HuH-7 (cell line): ENCODE results near the gene CCN2.
"Not testable (repeated sequence)": the region's sequence is repeated elsewhere in the genome, so short reads cannot be mapped to it uniquely, and the experiment has no call there.

ENCODE experiments used
- DNase-seq: peaks from one replicate; pipeline ENCODE4 v3.0.0; 2011; ENCODE audit warnings: low spot score

The CCN2 gene

DNA sequence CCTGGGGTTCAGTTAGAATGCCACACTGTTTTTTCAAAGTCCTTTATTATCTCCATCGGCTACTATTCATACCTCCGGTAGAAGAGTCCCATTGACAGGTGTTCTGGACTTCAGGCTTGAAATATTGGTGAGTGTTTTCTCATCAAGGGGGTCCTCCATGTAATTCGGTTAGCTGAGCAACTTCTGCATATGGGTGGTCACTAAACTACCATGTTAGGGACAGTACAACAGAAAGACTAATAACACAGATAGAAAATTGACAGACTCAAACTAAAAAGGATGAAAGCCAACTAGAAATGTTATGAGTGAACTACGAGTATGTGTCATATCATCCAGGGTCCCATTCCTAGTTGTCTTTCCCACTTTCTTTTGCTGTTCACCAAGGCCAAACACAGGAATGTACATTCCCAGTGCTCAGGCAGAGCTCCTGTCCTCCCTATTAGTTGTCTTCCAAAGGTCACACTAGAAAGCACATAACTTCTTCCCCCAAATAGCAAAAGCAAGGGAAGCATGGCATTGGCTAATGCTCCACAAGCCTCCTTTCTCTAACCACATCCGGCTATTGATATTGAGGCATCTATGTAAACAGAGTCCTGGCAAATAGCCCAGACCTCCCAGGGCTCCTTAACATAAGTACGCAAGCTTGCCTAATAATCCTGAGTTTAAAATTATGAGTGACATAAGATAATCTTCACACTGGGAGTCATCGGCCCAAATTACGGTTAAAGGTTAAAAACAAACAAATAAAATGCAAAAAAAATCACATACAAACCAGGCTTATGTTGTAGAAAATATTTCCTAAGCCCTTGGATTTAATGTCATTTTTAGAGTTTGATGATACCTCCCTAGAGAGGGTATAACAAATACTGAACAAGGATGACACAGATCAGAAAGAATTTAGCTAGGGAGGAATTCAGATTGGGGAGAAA, 13.2 kb downstream of the CCN2 start:
- DNase-seq, result no peak

DNA sequence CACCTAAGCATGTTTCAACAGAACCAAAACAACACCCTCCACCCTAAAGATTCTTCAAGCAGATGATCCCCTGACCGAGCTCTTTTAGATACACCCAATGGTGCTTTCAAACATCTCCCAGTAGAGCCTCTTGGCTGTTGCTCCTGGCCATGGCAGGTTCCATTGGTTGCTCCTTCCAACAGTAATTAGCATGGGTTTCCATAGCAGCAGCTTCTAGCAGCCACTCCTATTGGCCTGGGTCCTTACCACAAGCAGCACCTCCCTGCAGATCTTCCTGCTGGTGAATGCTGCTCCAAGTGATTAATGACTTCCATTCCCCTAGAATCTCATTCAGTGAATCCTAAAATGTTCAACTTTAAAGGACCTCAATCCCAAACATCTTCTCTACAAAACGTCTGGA, 13.9 kb downstream of the CCN2 start:
- no peak for DNase-seq

- no peak for DNase-seq
Observed at GRCh38 chr6:131936156-131936555, 15.0 kb downstream of the CCN2 start.

GRCh38 chr6:131931063-131931750, 20.0 kb downstream of the CCN2 start:
- no peak for DNase-seq

DNA sequence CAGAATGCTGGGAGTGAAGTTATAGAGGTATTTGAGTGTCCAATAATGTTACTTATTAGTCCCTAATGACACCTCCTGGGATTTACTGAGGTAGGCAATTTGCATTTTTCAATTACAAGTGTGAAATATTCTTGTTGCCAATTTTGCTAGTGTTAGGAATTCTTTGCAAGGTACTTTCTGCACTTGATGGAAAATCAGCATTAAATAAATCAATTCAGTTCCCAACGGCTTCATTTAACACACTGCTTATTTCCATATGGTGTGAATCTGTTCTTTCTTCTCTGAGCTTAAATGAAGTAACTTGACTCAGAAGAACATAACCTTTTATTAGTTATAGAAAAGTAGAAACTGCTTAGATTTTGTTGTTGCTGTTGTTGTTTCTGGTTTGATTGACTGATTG, 21.2 kb downstream of the CCN2 start:
- DNase-seq, result no peak

DNA sequence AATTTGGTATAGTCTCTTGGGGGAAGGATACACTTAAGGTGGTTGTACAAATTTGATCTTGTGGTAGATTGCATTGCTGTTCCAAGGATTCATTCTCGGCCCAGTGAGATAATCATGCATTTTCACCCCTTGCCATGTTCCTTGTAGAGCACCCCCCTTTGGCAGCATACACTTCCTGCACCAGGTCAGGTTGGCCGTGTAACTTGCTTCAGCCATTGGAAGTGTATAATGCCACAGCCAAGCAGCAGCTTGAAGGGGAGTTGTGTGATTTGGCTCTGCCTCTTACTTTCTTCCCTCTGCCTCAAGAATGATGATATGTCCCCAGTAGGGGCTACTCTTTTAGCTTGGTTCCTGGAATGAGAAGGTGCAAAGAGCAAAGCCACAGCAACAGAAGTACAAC, 21.9 kb downstream of the CCN2 start:
- no peak for DNase-seq

- DNase-seq, result no peak
Observed at GRCh38 chr6:131924881-131925474, 26.2 kb downstream of the CCN2 start.

DNA sequence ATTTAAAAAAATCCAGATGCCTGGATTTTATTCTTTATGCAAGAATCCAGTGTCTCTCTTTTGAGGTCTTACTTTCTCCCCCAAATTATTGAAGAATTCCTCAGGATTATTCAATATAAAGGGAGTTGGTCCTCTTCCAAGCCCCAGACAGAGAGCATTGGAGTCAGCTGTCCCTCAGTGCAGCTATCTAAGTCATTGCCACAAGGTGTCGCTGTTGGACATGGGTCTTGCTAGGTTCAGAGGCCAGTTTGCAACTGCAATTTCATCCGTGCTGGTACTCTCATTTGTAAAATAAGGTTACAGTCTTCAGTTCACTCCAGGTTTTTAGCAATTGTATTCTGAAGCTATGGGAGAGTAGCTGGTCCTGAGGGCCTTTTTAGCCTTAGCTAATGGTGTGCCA, 27.8 kb downstream of the CCN2 start:
- DNase-seq, result no peak

- no peak for DNase-seq
Observed at GRCh38 chr6:131920656-131921055, 30.5 kb downstream of the CCN2 start.

- DNase-seq, result no peak
Observed at GRCh38 chr6:131918650-131919355, 32.4 kb downstream of the CCN2 start.

DNA sequence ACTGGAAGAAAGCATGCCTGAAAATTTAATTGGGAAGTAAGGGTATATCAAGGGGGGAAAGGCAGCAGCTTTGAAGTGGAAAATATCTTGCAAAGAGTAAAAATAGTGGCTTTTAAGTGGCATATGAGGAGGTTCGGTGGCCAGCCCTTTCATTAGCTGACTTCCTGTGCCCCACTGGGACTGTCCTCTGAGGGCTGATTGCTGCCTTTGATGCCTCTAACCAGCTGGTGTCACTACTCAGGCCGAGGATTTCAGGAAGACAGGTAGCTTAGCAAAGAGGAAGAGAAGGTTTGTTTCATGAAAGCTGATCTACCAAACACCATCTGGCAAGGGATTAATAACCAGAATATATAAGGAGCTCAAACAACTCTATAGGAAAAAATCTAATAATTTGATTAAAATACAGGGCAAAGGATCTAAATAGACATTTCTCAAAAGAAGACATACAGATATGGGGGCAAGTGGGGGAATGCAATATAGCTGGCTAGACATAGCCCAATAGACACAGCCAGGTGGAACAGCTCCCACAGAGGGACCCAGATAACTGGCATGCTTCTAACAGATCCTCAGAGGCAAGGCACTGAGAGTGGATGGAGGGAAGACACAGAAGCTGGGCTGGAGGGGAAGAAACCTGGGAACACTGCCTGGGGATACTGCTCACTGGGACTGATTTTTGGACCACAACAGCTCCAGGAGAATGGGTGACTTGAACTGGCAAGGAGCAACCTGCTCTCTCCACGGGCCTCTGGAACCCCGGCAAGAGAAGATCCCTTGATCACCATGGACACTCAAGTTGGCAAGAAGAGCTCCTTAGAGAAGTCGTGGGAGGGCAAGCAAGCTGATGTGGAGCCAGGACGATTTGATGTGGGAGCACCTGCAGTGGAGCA, 33.2 kb downstream of the CCN2 start:
- DNase-seq, result no peak

GRCh38 chr6:131917318-131917717, 33.9 kb downstream of the CCN2 start:
- no peak for DNase-seq

DNA sequence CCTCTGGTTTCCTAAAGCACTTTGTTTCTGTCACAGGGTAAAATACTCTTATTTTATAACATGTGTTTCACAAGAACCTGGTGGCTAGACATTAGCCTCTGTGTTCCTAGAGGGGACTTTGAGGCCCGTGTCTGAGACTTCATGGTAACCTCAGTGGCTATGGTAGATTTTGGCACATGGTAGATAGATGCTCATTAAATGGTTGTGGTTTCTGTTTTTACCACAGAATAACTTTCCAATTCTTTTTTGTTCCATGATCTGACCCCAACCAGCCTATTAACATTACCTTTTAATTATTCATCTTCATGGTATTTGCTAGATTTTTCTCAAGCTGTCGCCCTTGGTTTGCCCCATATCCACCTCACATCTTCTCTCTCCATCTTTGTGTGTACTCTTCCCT, 34.3 kb downstream of the CCN2 start:
- DNase-seq, result no peak

DNA sequence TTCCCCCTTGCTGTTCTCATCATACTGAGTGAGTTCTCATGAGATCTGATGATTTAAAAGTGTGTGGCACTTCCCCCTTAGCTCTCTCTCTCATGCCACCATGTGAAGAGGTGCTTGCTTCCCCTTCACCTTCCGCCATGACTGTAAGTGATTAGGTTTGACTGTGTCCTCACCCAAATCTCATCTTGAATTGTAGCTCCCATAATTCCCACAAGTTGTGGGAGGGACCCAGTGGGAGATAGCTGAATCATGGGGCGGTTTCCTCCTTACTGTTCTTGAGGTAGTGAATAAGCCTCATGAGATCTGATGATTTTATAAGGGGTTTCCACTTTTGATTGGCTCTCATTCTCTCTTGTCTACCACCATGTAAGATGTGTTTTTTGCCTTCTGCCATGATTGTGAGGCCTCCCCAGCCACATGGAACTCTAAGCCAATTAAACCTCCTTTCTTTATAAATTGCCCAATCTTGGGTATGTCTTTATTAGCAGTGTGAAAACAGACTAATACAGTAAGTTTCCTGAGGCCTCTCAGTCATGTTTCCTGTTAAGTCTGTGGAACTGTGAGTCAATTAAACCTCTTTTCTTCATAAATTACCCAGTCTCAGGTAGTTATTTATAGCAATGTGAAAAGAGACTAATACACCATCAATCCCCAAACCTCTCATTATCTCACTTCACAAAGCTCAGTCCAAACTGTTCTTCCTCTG, 34.9 kb downstream of the CCN2 start:
- DNase-seq, result not testable (repeated sequence)

GRCh38 chr6:131914967-131915751, 36.0 kb downstream of the CCN2 start:
- DNase-seq, result peak; percentile 38

- DNase-seq, result no peak
Observed at GRCh38 chr6:131914234-131914633, 36.9 kb downstream of the CCN2 start.

- no peak for DNase-seq
Observed at GRCh38 chr6:131911951-131912350, 39.2 kb downstream of the CCN2 start.

DNA sequence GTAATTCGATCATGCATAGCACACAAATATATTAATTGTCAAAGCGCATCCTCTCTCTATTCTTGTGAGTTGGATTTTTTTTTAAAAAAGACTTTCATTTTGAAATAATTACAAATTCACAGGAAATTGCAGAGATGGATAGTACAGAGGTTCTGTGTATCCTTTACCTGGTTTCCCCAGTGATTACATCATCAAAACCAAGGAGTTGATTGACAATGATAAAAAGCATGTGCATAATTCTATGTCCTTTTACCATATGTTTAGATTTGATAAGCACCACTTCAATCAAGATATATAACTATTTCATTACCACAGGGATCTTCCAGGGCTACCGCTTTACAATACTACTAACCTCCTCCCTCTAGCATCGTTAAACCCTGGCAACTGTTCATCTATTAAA, 40.2 kb downstream of the CCN2 start:
- DNase-seq, result no peak

GRCh38 chr6:131910219-131910589, 41.0 kb downstream of the CCN2 start:
- DNase-seq, result no peak
